Measurements from ENCODE around the gene CCDC12.

Gene CCDC12

GRCh38 chr3:47007482-47008233, 31.1 kb upstream of the CCDC12 start:
- DNase-seq (ENCODE audit: low read depth in 2 of 2, low spot score in 1 of 2), result no peak

DNA sequence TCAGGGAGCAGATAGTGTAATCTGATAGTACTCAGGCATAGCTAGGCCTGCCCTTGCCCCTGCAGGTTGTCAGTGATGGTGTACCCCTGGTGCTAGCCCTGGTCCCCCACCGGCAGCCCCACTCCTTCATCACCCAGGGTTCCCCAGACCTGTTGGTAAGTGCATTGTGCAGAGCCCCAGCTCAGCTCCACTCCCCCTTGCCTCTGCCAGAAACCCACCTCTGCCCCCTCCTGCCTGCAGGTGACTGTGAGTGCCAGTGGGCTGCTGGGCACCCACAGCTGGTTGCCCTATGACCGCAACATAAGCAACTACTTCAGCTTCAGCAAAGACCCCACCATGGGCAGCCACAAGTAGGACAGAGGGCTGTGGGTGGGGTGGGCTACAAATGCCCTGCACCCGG, 30.5 kb upstream of the CCDC12 start:
- no peak for DNase-seq (ENCODE audit: low read depth in 2 of 2, low spot score in 1 of 2)

GRCh38 chr3:47006145-47006651, 29.7 kb upstream of the CCDC12 start:
- DNase-seq (ENCODE audit: low read depth in 2 of 2, low spot score in 1 of 2), result no peak

DNA sequence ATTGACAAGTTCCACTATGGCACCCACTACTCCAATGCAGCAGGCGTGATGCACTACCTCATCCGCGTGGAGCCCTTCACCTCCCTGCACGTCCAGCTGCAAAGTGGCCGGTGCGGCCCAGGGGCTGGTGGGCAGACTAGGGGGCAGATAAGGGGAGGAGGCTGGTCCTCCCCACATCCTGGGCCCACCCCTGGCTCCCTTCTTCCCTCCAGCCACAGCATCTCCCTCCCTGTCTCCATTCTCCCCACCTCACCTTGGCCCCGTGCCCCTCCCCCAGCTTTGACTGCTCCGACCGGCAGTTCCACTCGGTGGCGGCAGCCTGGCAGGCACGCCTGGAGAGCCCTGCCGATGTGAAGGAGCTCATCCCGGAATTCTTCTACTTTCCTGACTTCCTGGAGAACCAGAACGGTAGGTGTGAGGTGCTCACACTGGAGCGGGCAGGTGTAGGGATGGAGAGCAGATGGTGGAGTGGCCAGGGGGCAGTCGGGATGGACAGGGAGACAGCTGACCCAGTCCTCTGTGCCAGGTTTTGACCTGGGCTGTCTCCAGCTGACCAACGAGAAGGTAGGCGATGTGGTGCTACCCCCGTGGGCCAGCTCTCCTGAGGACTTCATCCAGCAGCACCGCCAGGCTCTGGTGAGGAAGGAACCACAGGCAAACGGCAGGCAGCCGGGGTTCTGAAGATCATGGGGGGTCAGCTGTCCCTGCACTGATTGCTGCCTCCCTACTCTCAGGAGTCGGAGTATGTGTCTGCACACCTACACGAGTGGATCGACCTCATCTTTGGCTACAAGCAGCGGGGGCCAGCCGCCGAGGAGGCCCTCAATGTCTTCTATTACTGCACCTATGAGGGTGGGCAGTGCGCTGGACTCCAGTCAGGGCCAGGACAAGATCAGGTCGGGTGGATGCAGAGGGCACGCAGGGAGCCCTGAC, 28.9 kb upstream of the CCDC12 start:
- no peak for DNase-seq (ENCODE audit: low read depth in 2 of 2, low spot score in 1 of 2)

GRCh38 chr3:47004369-47005211, 28.0 kb upstream of the CCDC12 start:
- no peak for DNase-seq (ENCODE audit: low read depth in 2 of 2, low spot score in 1 of 2)

GRCh38 chr3:47003461-47004368, 27.2 kb upstream of the CCDC12 start:
- no peak for DNase-seq (ENCODE audit: low read depth in 2 of 2, low spot score in 1 of 2)

DNA sequence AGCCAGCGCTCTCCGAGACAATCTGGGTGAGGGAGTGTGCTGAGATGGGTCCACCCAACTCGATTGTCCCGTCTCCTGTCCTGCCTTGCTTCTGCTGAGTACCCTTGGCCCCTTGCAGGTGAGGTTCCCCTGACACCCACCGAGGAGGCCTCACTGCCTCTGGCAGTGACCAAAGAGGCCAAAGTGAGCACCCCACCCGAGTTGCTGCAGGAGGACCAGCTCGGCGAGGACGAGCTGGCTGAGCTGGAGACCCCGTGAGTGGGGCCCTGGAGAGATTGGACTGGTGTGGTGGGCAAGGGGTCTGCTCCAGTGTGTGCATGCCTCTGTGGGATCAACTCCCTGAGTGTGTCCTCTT, 26.5 kb upstream of the CCDC12 start:
- DNase-seq (ENCODE audit: low read depth in 2 of 2, low spot score in 1 of 2), result no peak

GRCh38 chr3:47002171-47003055, 25.9 kb upstream of the CCDC12 start:
- no peak for DNase-seq (ENCODE audit: low read depth in 2 of 2, low spot score in 1 of 2)

DNA sequence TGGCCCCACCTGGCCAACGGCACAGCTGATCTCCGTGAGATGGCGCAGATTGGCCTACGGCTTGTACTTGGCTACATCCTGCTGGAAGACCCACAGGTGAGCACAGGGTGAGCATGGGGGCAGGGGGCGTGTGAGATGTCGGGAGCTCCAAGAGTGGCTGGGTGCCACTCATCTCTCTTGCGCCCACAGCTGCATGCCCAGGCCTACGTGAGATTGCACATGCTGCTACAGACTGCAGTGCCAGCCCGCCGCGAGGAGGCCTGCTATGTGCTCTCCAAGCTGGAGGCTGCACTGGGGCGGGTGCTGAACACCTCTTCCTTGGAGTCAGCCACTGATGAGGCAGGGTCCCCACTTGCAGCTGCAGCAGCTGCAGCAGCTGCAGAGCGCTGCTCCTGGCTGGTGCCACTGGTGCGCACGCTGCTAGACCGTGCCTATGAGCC, 25.2 kb upstream of the CCDC12 start:
- no peak for DNase-seq (ENCODE audit: low read depth in 2 of 2, low spot score in 1 of 2)

DNA sequence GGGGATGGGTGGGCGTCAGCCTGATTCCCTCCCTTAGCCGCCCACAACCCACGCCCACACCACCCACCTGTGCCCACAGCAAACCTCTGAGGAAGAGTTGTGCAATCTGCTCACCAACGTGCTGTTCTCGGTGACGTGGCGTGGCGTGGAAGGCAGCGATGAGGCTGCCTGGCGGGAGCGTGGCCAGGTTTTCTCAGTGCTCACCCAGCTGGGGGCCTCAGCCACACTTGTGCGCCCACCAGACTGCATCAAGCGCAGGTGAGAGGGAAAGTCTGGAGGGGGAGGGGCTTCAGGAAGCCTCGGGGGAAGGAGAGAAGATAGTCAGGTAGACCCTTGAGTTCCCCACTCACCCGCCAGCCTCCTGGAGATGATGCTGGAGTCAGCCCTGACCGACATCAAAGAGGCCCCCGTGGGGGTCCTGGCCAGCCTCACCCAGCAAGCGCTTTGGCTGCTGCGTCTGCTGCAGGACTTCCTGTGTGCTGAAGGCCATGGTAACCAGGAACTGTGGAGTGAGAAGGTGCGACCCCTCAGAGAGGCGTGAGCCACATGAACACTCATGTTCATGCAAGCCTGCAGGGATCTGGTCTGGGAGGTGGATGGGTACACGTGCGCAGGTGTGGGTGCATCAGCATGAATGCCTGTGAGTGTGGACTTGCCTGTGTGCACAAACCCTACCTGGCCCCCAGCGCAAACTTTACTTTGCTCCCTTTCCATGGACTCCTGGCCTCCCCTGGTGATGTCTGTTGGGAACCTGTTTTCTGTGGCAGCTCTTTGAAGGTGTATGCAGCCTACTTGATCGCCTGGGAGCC, 24.6 kb upstream of the CCDC12 start:
- DNase-seq (ENCODE audit: low read depth in 2 of 2, low spot score in 1 of 2), result no peak

DNA sequence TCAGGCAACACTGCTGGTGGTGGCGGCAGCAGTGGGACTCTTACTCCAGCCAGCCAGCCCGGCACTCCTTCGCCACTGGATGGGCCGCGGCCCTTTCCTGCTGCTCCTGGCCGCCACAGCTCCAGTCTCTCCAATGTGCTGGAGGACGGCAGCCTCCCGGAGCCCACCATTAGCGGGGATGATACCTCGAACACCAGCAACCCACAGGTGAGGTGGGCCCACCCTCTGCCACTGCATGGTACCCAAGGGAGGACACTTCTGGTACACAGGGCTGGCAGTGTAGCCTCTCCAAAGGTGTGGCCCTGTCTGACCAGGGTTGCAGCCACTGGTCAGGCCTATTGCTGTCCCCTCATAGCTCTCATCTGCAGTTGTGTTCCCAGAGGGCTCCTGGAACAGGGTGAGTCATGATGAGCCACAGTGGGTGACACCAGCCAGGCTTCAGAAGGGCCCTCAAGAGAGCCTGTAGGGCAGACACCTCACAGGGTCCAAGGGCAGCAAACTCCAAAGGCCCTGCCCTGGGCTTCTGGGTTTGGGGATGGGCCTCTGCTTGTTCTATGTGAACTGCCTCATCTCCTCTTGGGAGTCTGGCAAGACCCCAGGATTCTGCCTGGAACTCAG, 23.8 kb upstream of the CCDC12 start:
- DNase-seq (ENCODE audit: low read depth in 2 of 2, low spot score in 1 of 2), result no peak

DNA sequence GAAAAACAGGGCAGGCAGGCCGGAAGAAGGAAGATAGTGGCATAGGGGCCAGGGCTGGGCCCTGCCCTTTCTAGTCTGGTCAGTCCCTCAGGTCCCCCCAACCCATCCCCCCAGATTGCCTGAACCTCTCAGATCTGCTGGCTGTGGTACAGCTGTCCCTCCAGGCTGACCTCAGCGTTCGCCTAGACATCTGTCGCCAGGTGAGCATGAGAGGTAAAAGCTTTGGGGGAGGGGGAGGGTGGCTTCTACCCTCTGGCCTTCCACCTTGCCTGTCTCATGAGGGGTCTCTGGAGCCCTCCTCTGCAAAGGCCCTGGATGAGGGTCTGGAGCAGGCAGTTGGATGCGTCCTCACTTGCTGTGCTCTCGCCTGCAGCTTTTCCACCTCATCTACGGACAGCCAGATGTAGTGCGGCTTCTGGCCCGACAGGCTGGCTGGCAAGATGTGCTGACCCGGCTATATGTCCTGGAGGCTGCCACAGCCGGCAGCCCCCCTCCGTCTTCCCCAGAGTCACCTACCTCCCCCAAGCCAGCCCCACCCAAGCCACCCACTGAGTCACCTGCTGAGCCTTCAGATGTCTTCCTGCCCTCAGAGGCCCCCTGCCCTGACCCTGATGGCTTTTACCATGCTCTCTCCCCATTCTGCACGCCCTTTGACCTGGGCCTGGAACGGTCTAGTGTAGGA, 23.1 kb upstream of the CCDC12 start:
- DNase-seq (ENCODE audit: low read depth in 2 of 2, low spot score in 1 of 2), result no peak

DNA sequence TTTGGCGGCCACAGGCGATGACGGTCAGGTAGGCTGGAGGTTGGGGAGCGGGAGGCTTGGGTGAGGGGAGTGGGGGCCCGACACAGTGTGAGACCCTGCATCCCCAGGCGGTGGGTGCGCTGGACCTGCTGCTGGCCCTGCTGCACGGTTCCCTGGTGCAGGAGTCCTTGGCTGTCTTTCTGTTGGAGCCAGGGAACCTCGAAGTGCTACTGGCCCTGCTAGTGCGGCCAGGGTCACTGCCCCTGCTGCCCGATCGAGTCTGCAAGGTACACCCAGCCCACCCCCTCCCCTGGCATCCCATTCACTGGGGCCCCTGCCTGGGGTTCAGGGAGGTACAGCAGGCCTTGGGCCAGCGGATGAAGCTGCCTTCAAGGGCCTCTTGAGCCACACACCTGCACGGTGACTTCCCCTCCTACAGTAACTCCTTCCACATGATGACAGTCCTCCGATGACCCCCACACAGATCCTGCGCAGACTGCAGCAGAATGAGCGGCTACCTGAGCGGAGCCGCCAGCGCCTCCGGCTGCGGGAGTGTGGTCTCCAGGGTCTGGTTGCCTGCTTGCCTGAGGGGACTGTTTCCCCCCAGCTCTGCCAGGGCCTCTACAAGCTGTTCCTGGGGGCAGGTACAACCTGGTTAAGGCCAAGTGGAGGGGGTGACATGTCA, 22.4 kb upstream of the CCDC12 start:
- DNase-seq (ENCODE audit: low read depth in 2 of 2, low spot score in 1 of 2), result no peak

GRCh38 chr3:46998121-46998851, 21.7 kb upstream of the CCDC12 start:
- peak; percentile 56 to 57 for DNase-seq (ENCODE audit: low read depth in 2 of 2, low spot score in 1 of 2)

- no peak for DNase-seq (ENCODE audit: low read depth in 2 of 2, low spot score in 1 of 2)
Measured at GRCh38 chr3:46997453-46998091, 21.0 kb upstream of the CCDC12 start.
